SK-N-SH treated with all-trans-retinoic acid at 6 μM for 48 hours (cell line): Measurements from ENCODE around the gene OR52L1.
"Not testable (repeated sequence)": the region's sequence is repeated elsewhere in the genome, so short reads cannot be mapped to it uniquely, and the experiment has no call there.

Source experiments
- ATAC-seq: fragments of 200-7000 bp; cut with Tn5 transposase; 3 replicates; pipeline ENCODE4 v1.9.1; 2020; ENCODE audit warnings: mild to moderate bottlenecking, moderate library complexity
- ARNTL ChIP-seq: fragments of 450-650 bp; formaldehyde crosslinking; IDR thresholded peaks from 2 replicates; pipeline ENCODE4 v1.5.0; 2020; ENCODE audit warnings: low read depth, mild to moderate bottlenecking, moderate library complexity, borderline replicate concordance
- BACH2 ChIP-seq: fragments of 250-450 bp; sonication (Bioruptor Pico); IDR thresholded peaks from 2 replicates; pipeline ENCODE4 v1.9.0; 2021; ENCODE audit warnings: mild to moderate bottlenecking, borderline replicate concordance
- CSDC2 ChIP-seq: fragments of 250-450 bp; sonication (Bioruptor Pico); IDR thresholded peaks from 2 replicates; pipeline ENCODE4 v1.5.0; 2020; ENCODE audit warnings: mild to moderate bottlenecking, moderate library complexity
- ESRRG ChIP-seq: fragments of 250-450 bp; sonication (Bioruptor Pico); IDR thresholded peaks from 2 replicates; pipeline ENCODE4 v1.6.1; 2021; ENCODE audit warnings: mild to moderate bottlenecking
- GLIS3 ChIP-seq: fragments of 250-450 bp; sonication (Bioruptor Pico); IDR thresholded peaks from 2 replicates; pipeline ENCODE4 v1.5.0; 2020; ENCODE audit warnings: mild to moderate bottlenecking, moderate library complexity
- ISL1 ChIP-seq: fragments of 250-450 bp; sonication (Bioruptor Pico); IDR thresholded peaks from 2 replicates; pipeline ENCODE4 v2.1.2; 2022; ENCODE audit warnings: mild to moderate bottlenecking, moderate library complexity
- OSR1 ChIP-seq: fragments of 250-450 bp; sonication (Bioruptor Pico); IDR thresholded peaks from 2 replicates; pipeline ENCODE4 v1.8.0; 2022; ENCODE audit warnings: moderate library complexity, mild to moderate bottlenecking, inconsistent platforms
- RARB ChIP-seq: fragments of 250-450 bp; sonication (Bioruptor Pico); IDR thresholded peaks from 2 replicates; pipeline ENCODE4 v1.8.0; 2021; ENCODE audit warnings: mild to moderate bottlenecking, moderate library complexity
- SNAI2 ChIP-seq: fragments of 250-450 bp; sonication (Bioruptor Pico); IDR thresholded peaks from 2 replicates; pipeline ENCODE4 v1.5.0; 2020; ENCODE audit warnings: mild to moderate bottlenecking, moderate library complexity
- TCF4 ChIP-seq: fragments of 250-450 bp; sonication (Bioruptor Pico); IDR thresholded peaks from 2 replicates; pipeline ENCODE4 v1.8.0; 2021; ENCODE audit warnings: mild to moderate bottlenecking, moderate library complexity, borderline replicate concordance
- TOX ChIP-seq: fragments of 250-450 bp; sonication (Bioruptor Pico); IDR thresholded peaks from 2 replicates; pipeline ENCODE4 v1.8.0; 2021; ENCODE audit warnings: mild to moderate bottlenecking, moderate library complexity, borderline replicate concordance
- ZC3H10 ChIP-seq: fragments of 250-450 bp; sonication (Bioruptor Pico); IDR thresholded peaks from 2 replicates; pipeline ENCODE4 v1.5.1; 2021; ENCODE audit warnings: mild to moderate bottlenecking, moderate library complexity
- ZFP3 ChIP-seq: fragments of 250-450 bp; sonication (Bioruptor Pico); IDR thresholded peaks from 2 replicates; pipeline ENCODE4 v1.5.0; 2020; ENCODE audit warnings: mild to moderate bottlenecking, moderate library complexity
- ZFP30 ChIP-seq: fragments of 450-650 bp; formaldehyde crosslinking; IDR thresholded peaks from 2 replicates; pipeline ENCODE4 v1.5.0; 2022; ENCODE audit warnings: mild to moderate bottlenecking, moderate library complexity
- ZNF565 ChIP-seq: fragments of 450-650 bp; formaldehyde crosslinking; conservative IDR thresholded peaks from 2 replicates; pipeline ENCODE4 v1.5.0; 2020; ENCODE audit warnings: low read depth, mild to moderate bottlenecking, moderate library complexity
- ZNF70 ChIP-seq: fragments of 450-650 bp; formaldehyde crosslinking; IDR thresholded peaks from 2 replicates; pipeline ENCODE4 v1.5.0; 2020; ENCODE audit warnings: mild to moderate bottlenecking, moderate library complexity
- ZNF8 ChIP-seq: fragments of 450-650 bp; formaldehyde crosslinking; IDR thresholded peaks from 2 replicates; pipeline ENCODE4 v1.5.0; 2020; ENCODE audit warnings: mild to moderate bottlenecking, moderate library complexity
- TF ChIP-seq, protein P1 (sequence below): fragments of 250-450 bp; sonication (Bioruptor Pico); IDR thresholded peaks from 2 replicates; pipeline ENCODE4 v1.5.0; 2020; ENCODE audit warnings: mild to moderate bottlenecking, moderate library complexity
- TF ChIP-seq, protein P2 (sequence below): fragments of 250-450 bp; sonication (Bioruptor Pico); IDR thresholded peaks from 2 replicates; pipeline ENCODE4 v1.8.0; 2021; ENCODE audit warnings: low read depth, mild to moderate bottlenecking, moderate library complexity, borderline replicate concordance
- TF ChIP-seq, protein P3 (sequence below): fragments of 250-450 bp; sonication (Bioruptor Pico); IDR thresholded peaks from 2 replicates; pipeline ENCODE4 v1.5.1; 2021; ENCODE audit warnings: mild to moderate bottlenecking, moderate library complexity
- TF ChIP-seq, protein P4 (sequence below): fragments of 250-450 bp; sonication (Bioruptor Pico); IDR thresholded peaks from 2 replicates; pipeline ENCODE4 v1.8.0; 2020; ENCODE audit warnings: mild to moderate bottlenecking, moderate library complexity, borderline replicate concordance

OR52L1 gene

DNA sequence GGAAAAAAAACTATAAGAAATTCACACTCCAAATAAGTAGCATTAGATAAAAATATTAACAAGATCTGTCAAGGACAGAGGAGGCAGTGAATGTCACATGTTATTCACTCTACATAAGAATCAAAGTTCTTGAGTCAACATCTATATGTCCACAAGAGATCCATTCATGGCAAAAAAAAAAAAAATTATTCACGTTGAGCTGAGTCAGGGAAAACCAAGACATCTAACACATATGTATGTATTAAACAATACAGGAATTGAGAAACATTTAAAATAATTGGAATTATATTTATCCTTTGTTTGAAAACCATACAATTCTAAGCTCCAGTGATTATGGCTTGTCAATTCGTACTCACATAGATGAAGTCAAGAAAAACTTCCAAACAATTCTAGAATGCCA is 19.8 kb downstream of the OR52L1 start (continued):
- TF ChIP-seq, protein P1, sequence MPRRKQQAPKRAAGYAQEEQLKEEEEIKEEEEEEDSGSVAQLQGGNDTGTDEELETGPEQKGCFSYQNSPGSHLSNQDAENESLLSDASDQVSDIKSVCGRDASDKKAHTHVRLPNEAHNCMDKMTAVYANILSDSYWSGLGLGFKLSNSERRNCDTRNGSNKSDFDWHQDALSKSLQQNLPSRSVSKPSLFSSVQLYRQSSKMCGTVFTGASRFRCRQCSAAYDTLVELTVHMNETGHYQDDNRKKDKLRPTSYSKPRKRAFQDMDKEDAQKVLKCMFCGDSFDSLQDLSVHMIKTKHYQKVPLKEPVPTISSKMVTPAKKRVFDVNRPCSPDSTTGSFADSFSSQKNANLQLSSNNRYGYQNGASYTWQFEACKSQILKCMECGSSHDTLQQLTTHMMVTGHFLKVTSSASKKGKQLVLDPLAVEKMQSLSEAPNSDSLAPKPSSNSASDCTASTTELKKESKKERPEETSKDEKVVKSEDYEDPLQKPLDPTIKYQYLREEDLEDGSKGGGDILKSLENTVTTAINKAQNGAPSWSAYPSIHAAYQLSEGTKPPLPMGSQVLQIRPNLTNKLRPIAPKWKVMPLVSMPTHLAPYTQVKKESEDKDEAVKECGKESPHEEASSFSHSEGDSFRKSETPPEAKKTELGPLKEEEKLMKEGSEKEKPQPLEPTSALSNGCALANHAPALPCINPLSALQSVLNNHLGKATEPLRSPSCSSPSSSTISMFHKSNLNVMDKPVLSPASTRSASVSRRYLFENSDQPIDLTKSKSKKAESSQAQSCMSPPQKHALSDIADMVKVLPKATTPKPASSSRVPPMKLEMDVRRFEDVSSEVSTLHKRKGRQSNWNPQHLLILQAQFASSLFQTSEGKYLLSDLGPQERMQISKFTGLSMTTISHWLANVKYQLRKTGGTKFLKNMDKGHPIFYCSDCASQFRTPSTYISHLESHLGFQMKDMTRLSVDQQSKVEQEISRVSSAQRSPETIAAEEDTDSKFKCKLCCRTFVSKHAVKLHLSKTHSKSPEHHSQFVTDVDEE (CRISPR knock-in tag), result no peak

DNA sequence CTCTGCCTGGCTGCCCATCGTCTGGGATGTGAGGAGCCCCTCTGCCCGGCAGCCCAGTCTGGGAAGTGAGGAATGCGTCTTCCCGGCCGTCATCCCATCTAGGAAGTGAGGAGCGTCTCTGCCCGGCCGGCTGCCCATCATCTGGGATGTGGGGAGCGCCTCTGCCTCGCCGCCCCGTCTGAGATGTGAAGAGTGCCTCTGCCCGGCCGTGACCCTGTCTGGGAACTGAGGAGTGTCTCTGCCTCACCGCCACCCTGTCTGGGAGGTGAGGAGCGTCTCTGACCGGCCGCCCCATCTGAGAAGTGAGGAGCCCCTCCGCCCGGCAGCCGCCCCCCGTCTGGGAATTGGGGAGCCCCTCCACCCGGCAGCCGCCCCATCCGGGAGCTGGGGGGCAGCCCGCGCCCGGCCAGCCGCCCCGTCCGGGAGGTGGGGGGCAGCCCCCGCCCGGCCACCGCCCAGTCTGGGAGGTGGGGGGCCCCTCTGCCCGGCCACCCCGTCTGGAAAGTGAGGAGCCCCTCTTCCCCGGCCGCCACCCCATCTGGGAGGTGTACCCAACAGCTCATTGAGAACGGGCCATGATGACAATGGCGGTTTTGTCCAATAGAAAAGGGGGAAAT is 26.0 kb downstream of the OR52L1 start:
- ATAC-seq, result not testable (repeated sequence)

DNA sequence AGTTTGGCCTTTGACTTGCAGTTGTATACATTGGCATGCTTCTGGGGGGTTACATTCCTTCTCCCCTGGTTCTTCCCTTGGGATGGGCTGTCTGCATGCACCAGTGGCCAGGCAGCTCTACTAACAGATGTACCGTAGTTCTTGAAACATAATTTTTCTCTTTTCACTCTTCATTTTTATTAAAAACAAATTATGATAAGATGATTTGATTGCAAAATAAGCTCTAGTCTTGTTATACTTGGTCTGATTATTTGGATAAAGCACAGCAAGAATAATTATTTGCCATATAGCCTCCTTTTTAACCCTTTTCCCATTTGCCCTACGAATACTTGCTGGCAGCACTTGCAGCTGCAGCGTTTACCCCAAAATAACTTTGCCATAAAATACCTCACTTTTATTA is 31.2 kb downstream of the OR52L1 start:
- TF ChIP-seq ZC3H10 (CRISPR knock-in tag) (no peak), TOX (CRISPR knock-in tag) (no peak), TCF4 (CRISPR knock-in tag) (no peak), CSDC2 (no peak), ZNF565 (CRISPR knock-in tag) (no peak), RARB (CRISPR knock-in tag) (no peak), ISL1 (CRISPR knock-in tag) (no peak), BACH2 (CRISPR knock-in tag) (no peak), ZNF70 (CRISPR knock-in tag) (no peak), ZFP30 (CRISPR knock-in tag) (no peak), ESRRG (CRISPR knock-in tag) (no peak)
- ATAC-seq, result no peak

DNA sequence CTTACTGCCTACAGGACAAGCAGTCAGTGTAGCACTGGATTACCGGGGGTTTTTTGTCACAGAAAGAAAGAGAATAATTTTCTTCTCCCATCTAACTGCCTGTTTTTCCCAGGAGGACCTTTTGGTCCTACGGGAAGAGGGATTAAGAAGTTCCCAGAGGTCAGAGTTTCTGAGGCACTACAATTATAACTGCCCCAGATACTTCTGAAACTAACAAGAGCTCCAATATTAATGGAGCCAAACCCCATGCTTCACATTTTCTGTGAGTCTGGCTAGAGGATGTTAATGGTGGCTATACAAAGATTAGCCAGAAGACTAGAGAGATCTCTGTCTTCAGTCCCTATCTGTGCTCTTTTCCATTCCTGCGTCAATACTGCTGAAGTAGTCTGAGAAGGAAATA is 44.8 kb downstream of the OR52L1 start, which contains the start of gene OR56A3:
TSS of gene OR56A3 (plus strand) at position 301 of the 400 bp plus-strand sequence. CDS start 5,096 bp downstream, outside the sequence.
- no peak for ATAC-seq
- TF ChIP-seq RARB (CRISPR knock-in tag) (no peak), SNAI2 (CRISPR knock-in tag) (no peak), ARNTL (no peak), GLIS3 (no peak), BACH2 (CRISPR knock-in tag) (no peak)

DNA sequence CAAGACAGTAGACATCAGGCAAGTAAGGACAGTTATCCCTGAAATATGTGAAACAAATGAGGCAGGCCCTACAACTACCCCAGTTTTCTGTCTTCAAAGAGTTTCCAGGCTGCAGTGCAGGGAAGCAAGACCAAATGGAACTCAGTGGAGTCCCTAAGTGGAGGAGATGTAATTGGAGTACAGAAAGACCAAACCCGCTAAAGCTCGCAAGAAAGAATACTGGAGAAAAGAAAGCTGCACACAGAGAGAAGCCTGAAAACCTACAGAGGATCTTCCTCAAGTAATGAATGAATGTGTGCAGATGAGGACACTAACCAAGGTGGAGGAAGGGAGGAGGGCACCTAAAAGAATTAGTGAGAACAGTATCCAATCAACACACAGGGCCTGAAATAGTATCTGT is 46.0 kb downstream of the OR52L1 start:
- TF ChIP-seq TCF4 (CRISPR knock-in tag) (no peak), ZNF70 (CRISPR knock-in tag) (no peak), CSDC2 (no peak), ZNF565 (CRISPR knock-in tag) (no peak), ZNF8 (CRISPR knock-in tag) (no peak), ZFP30 (CRISPR knock-in tag) (no peak), GLIS3 (no peak), ESRRG (CRISPR knock-in tag) (no peak), BACH2 (CRISPR knock-in tag) (no peak), ZFP3 (no peak), ZC3H10 (CRISPR knock-in tag) (no peak), TOX (CRISPR knock-in tag) (no peak), OSR1 (CRISPR knock-in tag) (no peak), SNAI2 (CRISPR knock-in tag) (no peak), ISL1 (CRISPR knock-in tag) (no peak), RARB (CRISPR knock-in tag) (no peak)
- TF ChIP-seq, protein P2, sequence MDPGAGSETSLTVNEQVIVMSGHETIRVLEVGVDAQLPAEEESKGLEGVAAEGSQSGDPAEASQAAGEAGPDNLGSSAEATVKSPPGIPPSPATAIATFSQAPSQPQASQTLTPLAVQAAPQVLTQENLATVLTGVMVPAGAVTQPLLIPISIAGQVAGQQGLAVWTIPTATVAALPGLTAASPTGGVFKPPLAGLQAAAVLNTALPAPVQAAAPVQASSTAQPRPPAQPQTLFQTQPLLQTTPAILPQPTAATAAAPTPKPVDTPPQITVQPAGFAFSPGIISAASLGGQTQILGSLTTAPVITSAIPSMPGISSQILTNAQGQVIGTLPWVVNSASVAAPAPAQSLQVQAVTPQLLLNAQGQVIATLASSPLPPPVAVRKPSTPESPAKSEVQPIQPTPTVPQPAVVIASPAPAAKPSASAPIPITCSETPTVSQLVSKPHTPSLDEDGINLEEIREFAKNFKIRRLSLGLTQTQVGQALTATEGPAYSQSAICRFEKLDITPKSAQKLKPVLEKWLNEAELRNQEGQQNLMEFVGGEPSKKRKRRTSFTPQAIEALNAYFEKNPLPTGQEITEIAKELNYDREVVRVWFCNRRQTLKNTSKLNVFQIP (CRISPR knock-in tag), result no peak
- TF ChIP-seq, protein P1 (CRISPR knock-in tag), result no peak
- TF ChIP-seq, protein P3, sequence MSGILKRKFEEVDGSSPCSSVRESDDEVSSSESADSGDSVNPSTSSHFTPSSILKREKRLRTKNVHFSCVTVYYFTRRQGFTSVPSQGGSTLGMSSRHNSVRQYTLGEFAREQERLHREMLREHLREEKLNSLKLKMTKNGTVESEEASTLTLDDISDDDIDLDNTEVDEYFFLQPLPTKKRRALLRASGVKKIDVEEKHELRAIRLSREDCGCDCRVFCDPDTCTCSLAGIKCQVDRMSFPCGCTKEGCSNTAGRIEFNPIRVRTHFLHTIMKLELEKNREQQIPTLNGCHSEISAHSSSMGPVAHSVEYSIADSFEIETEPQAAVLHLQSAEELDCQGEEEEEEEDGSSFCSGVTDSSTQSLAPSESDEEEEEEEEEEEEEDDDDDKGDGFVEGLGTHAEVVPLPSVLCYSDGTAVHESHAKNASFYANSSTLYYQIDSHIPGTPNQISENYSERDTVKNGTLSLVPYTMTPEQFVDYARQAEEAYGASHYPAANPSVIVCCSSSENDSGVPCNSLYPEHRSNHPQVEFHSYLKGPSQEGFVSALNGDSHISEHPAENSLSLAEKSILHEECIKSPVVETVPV (CRISPR knock-in tag), result no peak
- TF ChIP-seq, protein P4, sequence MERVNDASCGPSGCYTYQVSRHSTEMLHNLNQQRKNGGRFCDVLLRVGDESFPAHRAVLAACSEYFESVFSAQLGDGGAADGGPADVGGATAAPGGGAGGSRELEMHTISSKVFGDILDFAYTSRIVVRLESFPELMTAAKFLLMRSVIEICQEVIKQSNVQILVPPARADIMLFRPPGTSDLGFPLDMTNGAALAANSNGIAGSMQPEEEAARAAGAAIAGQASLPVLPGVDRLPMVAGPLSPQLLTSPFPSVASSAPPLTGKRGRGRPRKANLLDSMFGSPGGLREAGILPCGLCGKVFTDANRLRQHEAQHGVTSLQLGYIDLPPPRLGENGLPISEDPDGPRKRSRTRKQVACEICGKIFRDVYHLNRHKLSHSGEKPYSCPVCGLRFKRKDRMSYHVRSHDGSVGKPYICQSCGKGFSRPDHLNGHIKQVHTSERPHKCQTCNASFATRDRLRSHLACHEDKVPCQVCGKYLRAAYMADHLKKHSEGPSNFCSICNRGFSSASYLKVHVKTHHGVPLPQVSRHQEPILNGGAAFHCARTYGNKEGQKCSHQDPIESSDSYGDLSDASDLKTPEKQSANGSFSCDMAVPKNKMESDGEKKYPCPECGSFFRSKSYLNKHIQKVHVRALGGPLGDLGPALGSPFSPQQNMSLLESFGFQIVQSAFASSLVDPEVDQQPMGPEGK (CRISPR knock-in tag), result no peak
- no peak for ATAC-seq
